Ovary (tissue), 3 donors: ENCODE measurements around the gene AFF3.

ENCODE experiments used
- CTCF ChIP-seq, 3 donors: fragments of 450-650 bp in 2 of 3; fragments of 200-600 bp in 1 of 3; IDR thresholded peaks; one replicate each; pipeline versions ENCODE4 v1.5.1 to v1.8.0; 2016 to 2022; ENCODE audit warnings: antibody characterized with exemption in 3 of 3, mild to moderate bottlenecking in 1 of 3
- EP300 ChIP-seq: sonication (generic); formaldehyde crosslinking; IDR thresholded peaks from one replicate; pipeline ENCODE4 v1.6.1; 2017; ENCODE audit warnings: antibody characterized with exemption
- POLR2A ChIP-seq: fragments of 450-650 bp; IDR thresholded peaks from one replicate; pipeline ENCODE4 v1.6.1; 2017; ENCODE audit warnings: antibody characterized with exemption, mild to moderate bottlenecking, moderate library complexity
- donor health status: DM: no; HTN: no; CAD: no.

- TF ChIP-seq CTCF (IDR thresholded peaks at IDR 0.05) (no peak), POLR2A (no peak), EP300 (no peak)
Measured at GRCh38 chr2:99977966-99978365, 164.4 kb downstream of the AFF3 start.
